IPS-18c (cell line): ENCODE measurements around the gene SDHA.
"Not testable (repeated sequence)": the region's sequence is repeated elsewhere in the genome, so short reads cannot be mapped to it uniquely, and the experiment has no call there.

Experiments used
- H3K4me3 ChIP-seq: 2 replicates; pipeline ENCODE4 v1.7.0; 2013; ENCODE audit warnings: low read depth, mild to moderate bottlenecking, low read length, moderate library complexity; ENCODE audit not compliant: insufficient read depth
- H3K9me3 ChIP-seq: one replicate; pipeline ENCODE4 v1.6.1; 2013; ENCODE audit warnings: mild to moderate bottlenecking, low read length, moderate library complexity; ENCODE audit not compliant: control insufficient read depth, insufficient read depth

SDHA gene

DNA sequence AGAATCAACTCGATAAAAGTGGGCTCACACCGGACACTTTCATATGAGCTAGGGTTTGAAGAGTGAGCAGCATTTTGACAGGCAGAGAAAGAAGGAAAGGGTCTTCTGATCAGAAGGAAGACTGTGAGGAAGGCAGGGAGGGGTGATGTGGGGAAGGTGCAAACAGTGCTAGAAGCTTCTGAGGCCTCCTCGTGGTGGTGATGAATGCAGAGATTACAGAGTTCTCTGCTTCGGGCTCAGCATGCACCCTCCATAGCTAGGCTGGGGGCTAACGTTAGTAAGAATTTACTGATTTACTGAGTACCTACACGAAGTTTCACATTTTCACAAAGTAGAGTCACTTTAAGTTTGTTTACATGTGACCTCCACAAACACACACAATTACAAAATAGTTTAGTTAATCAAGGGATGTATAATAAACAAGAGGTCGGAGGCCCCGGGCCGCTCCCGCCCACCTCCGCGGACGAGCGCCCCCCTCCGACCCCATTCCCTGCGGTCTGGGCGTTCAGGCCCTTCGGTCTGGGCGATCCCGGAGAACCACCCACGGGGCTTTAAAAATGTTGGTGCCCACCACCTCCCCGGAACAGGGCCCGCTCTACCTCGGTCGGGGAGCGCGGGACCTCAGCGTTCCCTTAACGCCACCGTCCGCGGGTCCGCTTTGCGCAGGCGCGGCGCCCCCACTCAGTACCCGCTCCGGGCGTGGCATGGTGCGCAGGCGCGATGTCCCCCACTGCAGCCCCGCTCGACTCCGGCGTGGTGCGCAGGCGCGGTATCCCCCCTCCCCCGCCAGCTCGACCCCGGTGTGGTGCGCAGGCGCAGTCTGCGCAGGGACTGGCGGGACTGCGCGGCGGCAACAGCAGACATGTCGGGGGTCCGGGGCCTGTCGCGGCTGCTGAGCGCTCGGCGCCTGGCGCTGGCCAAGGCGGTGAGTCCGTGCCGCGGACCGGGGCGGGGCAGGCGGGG, at the start of gene SDHA, which contains the start of gene CCDC127:
TSS of gene SDHA (plus strand) at position 827 of the 963 bp plus-strand sequence. CDS start at position 863, 36 bp downstream.
TSS of gene CCDC127 (minus strand) at position 660 of the 963 bp plus-strand sequence. CDS start 1,304 bp downstream, outside the sequence.
- peak within 1 kb of the TSS; percentile 85 for H3K4me3 ChIP-seq
- not testable (repeated sequence) for H3K9me3 ChIP-seq

DNA sequence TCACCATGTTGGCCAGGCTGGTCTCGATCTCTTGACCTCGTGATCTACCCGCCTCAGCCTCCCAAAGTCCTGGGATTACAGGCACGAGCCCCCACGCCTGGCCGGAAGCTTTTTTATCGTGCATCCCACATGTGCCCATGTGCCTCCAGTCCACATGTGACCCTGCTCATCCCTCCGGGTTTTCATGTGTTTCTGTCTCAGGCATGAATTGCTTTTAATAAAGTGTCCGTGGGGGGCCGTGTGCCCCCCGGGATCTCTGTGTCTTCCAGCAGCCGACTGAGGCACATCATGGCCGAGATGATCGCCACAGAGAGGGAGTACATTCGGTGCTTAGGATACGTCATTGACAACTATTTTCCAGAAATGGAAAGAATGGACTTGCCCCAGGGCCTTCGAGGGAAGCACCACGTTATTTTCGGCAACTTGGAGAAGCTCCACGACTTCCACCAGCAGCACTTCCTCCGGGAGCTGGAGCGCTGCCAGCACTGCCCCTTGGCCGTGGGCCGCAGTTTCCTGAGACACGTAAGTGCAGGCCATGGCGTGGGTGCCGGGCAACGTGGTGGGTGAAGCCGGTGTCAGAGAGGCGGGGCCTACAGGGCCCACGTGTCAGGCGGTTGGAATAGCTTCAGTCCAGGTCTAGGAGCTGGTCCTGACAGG, 48.9 kb upstream of the SDHA start:
- H3K9me3 ChIP-seq, result peaks cover under 1% of the 10 kb centered on the region
- no peak overlapping the region for H3K4me3 ChIP-seq

DNA sequence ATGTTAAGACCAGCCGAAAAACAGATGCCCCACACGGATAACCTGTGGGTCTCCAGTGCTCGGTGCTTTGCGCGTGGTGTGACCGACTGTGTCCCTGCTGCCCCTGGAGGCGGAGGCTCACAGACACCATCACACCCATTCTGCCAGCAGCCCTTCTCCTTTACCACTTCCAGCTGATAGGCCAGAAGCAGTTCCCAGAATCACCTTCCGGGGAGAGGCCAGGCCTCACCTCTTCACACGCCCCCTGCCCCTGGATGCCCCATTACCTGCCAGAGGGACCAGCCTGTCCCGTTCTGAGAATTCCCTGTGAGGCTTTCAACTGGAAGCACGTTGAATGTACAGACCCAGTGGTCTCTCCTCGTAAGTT, 48.4 kb upstream of the SDHA start:
- no peaks in the 10 kb centered on the region for H3K9me3 ChIP-seq
- H3K4me3 ChIP-seq, result no peak overlapping the region

DNA sequence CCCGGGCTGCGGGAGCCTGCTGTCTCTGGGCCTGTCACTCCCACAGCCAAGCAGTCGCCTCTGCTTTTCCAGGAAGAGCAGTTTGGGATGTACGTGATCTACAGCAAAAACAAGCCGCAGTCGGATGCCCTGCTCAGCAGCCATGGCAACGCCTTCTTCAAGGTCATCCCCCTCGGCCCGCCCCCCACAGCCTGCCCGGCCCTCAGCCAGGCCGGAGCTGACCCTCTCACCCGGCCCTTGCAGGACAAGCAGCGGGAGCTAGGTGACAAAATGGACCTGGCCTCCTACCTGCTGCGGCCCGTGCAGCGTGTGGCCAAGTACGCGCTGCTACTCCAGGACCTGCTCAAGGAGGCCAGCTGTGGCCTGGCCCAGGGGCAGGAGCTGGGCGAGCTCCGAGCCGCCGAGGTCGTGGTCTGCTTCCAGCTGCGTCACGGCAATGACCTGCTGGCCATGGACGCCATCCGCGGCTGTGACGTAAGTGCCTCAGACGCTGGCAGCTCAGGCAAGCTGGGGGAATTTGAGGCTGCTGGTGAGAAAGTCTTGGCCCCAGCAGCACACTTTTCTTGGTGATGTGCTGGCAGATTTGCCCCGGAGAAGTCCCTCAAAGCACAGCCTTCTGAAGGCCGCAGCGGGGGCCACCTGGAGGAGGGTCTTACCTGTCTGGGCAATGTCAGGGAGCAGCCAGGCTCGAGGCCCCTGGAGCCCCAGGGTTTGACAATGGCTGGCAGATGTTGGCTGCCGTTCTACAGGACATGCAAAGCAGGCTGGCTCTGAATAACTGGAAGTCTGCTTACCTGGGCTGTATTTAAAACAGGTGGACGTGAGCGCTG, 46.9 kb upstream of the SDHA start:
- Histone ChIP-seq H3K9me3 (no peaks in the 10 kb centered on the region), H3K4me3 (no peak overlapping the region)

DNA sequence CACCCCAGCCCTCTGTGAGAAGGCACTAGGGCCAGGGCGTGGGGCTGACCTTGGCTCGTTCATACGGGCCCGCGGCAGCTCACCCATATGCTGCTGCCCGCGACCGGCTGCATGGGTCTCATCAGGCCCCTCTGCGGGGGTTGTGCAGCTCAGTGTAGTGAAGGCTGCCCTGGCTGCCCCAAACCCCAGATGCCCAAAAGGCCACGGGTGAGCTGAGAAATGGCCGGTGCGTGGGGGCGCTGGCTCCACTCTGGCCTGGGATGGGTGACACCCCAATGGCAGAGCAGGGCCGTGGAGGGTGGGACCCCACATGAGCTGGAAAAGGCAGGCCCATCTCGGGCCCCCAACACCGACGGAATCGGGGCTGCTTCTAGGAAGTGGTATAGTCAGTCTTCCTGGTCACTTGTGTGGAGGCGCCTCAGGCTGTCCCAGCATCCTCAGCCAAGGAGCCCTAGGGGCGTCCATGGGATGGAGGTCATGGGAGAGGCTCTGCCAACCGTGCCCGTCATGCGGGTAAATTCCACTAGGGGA, 46.3 kb upstream of the SDHA start:
- Histone ChIP-seq H3K4me3 (no peak overlapping the region), H3K9me3 (no peaks in the 10 kb centered on the region)

DNA sequence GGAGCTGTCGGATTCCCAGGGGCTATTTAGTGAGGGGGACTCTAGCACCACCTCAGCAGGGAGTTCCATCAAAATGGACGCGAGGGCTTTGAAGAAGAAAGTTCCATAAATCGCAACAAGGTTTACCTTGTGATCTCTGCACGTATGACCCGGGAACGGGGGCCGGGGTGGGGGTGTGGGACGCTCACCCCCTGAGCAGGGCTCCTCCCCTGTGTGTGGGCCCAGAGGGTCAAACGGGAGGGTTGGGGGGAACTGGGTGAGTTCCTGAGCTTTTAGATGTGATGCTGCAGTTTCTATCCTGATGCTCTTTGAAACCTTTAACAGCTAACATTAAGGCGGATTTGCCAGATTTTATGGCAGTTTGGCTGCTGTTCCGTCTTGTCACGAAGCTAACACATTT, 45.7 kb upstream of the SDHA start:
- Histone ChIP-seq H3K4me3 (no peak overlapping the region), H3K9me3 (no peaks in the 10 kb centered on the region)

DNA sequence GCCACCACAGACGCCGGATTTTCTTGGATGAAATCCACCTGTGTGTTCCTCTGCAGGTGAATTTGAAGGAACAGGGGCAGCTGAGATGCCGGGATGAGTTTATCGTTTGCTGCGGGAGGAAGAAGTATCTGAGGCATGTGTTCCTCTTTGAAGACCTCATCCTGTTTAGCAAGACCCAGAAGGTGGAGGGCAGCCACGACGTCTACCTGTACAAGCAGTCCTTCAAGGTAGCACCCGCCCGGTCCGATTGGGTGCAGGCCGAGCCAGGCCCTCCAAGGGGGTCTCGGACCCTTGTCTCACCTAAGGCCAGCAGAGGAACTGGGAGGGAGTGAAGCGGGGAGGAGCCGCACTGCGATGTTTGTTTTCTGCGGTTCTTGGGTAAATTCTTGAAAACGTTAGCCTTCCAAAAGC, 45.3 kb upstream of the SDHA start:
- H3K9me3 ChIP-seq, result no peaks in the 10 kb centered on the region
- no peak overlapping the region for H3K4me3 ChIP-seq

DNA sequence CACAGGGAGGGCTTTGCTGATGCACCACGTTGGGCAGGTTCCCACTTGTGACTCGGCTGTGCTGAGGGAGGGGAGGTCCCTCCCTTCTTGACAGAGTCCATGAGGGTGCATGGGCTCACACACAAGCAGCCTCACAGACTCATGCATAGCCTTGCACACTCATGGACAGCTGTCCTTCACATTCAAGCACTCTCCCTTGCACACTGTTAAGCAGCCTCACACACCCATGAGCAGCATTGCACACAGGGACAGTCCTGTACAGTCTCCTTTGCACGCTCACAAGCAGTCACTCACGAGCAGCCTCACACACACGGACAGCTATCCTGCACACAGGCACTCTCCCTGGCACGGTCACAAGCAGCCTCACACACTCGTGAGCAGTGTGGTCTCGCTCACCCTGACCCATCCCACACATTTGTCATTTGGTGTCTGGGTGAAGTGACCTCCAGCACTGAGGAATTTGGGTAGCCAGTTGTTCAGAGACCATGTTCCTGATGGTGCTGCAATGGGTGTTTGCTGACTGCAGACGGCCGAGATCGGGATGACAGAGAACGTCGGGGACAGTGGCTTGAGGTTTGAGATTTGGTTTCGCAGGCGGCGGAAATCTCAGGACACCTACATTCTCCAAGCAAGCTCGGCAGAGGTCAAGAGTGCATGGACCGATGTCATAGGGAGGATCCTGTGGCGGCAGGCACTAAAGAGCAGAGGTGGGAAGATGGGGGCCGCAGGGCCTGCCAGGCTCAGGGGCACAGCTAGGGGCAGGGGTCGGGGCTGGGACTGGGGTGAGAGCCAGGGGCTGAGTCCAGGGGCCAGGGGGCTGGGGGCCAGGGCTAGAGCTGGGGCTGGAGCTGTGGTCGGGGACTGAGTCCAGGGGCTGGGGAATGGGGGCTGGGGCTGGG, 44.5 kb upstream of the SDHA start:
- H3K4me3 ChIP-seq, result no peak overlapping the region
- H3K9me3 ChIP-seq, result no peaks in the 10 kb centered on the region

DNA sequence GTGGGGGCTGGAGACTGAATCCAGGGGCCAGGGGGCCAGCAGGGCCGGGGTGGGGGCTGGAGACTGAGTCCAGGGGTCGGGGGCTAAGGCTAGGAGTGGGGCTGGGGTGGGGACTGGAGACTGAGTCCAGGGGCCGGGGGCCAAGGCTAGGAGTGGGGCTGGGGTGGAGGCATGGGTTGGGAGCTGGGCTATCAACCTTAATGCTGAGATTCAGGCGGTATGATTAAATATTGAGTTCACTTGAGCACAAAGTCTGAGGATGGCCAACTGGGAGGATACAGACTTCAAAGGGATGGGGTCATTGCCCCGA, 43.9 kb upstream of the SDHA start:
- no peaks in the 10 kb centered on the region for H3K9me3 ChIP-seq
- H3K4me3 ChIP-seq, result no peak overlapping the region

DNA sequence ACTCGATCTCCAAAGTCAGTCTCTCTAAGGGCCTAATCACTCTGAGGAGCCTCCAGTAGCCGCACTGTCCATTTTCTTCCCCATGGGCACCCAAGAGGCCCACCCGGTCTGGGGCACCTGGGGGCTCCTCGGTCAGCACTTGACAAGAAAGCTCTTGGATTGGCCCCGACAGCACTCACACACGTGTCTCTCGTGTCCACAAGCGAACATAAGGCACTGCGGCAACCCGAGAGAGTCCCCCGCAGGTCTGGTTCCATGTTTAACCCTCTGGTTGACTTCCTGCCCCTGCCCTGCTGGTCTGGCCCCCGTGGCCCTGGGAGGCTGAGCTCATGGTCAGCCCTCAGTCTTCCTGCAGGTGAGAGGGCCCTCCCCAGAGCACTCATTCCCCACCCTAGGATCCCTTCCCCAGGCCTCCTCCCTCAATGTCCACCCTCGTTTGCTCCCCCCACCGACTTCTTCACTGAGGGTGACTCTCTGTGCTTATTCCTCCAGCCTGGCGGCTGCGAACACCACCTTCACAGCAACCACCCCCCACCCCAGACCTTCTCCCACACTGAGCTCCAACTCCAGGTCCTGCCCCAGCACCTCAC, 43.1 kb upstream of the SDHA start:
- Histone ChIP-seq H3K4me3 (no peak overlapping the region), H3K9me3 (no peaks in the 10 kb centered on the region)

DNA sequence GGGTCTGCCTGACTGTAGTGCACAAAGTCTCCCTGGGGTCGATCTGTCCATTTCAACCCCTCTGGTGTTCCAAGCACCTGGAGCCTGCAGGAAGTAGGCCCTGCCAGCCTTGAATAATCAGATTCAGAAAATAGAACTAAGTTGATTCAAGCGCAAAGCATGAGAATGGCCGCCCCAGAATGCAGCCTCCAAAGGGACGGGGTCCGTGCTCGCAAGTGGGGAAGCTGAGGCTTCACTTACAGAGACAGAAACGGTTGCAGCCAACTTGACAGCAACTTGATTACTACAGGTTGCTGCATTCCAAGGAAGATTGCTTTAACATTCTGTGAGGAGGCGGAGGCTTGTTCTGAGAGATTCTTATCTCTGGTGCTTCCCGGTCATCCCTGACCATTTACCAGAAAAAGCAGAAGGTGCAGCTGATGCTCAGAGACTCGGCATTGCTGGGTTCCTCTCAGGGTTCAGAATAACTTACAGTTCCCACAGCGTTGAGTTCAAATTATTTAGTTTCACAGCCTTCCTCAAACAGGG, 41.8 kb upstream of the SDHA start:
- H3K4me3 ChIP-seq, result no peak overlapping the region

DNA sequence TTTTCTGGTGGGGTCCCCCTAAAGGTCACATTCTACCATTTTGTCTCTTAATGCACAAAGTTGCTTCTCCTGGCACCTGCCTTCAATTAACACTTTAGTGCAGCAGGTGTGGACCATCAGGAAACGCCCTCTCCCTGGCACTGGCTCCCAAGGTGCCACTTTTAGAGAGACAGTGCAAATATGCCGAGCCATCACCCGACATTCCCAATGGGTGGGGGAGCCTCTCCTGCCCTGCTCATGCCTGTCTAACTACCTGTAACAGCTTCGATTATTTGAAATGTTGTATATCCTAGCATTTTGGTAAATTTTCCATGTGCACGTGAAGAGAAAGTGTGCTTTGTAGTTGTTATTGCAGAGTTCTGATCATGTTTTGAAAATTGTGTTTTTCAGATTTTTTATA, 40.0 kb upstream of the SDHA start:
- Histone ChIP-seq H3K9me3 (no peaks in the 10 kb centered on the region), H3K4me3 (no peak overlapping the region)

More for the DNA sequence above, 41.8 kb upstream of the SDHA start:
- no peaks in the 10 kb centered on the region for H3K9me3 ChIP-seq

DNA sequence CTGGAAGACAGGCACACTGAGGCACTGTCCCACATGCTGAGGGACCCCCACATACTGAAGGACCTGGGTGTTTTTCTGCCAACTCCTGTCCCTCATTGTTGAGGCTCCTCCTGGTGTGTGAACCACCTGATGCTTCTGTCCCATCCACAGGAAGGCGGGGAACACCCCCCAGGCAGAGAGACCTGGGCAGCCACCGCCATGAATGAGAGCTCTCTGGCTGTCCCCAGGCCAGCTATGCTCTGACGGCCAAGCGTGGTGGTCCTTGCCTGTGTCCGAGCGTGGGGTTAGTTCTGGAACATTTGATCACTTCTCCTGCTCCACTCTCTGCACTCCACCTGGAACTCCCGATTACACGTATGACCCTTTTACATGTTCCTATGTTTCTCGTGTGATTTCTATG, 38.7 kb upstream of the SDHA start:
- Histone ChIP-seq H3K9me3 (no peaks in the 10 kb centered on the region), H3K4me3 (no peak overlapping the region)

DNA sequence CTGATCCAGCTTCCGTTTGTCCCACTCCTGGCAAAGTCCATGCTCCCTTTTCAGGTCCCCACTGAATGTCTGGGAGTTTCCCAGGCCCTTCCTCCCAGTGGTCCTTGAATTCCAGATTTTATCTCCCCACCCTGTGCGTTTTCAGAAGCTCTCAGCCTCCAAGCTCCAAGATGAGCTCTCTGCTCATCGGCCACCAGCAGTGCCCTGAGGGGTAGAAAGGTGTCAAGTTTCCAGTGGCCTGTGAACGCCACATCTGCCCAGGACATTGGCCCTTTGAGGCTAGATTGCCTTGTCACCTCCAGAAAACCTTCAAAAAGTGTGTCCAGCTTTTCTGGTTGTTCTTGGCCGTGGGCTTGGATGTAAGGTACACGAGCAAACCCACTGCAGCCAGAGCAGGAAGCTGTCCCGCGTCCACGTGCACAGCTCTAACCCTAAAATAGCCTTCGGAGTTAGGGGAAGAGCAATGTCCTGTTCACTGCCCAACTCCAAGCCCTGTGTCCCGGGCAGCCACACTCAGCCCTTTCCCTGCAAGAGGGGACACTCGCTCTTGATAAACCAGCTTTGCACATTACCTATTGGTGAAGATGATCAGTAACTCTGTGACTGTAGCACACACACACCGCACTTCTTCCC, 37.7 kb upstream of the SDHA start:
- Histone ChIP-seq H3K9me3 (no peaks in the 10 kb centered on the region), H3K4me3 (no peak overlapping the region)

DNA sequence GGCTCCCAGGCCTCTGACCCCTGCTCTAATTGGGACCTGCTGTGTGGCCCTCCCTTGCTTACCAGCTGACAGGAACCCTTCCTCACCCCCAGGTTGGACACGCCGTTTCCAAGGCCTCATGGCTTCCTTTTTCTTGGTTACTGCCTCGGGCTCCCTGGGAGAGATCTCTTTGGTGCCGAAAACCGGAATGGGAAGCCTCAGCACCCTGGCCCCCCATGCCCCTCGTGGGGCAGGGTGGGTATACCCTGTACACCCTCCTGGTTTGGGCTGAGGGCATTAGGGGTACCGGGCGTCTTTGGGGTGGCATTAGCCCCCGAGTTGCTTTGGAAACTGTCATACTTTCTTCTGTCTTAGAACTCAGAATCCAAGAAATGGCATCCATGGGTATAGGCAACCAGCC, 37.0 kb upstream of the SDHA start:
- H3K9me3 ChIP-seq, result no peaks in the 10 kb centered on the region
- no peak overlapping the region for H3K4me3 ChIP-seq

DNA sequence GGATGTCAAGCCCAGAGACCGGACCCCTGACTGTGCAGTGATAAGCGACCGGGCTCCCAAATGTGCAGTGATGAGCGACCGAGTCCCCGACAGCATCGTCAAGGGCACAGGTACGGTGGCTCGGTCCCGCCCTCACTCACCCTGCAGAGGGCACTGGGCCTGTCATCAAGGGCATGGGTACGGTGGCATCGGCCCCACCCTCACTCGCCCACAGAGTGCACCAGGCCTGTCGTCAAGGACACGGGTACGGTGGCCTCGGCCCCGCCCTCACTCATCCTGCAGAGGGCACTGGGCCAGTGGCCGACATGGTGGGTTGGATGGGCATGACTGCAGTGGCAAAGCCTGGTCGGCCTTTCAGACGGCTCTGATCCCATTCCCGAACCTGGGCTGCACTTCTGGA, 36.6 kb upstream of the SDHA start:
- Histone ChIP-seq H3K9me3 (no peaks in the 10 kb centered on the region), H3K4me3 (no peak overlapping the region)
